CD8-positive, alpha-beta memory T cell (primary cell): ENCODE data around the gene PSEN2. TPM values are rescaled to one million over a fixed set of nuclear protein-coding genes. Genes with fewer than 3 reads are reported as not detected.

Experiments
- CTCF ChIA-PET: fragments of 350-600 bp; sonication (Branson Sonifier 250); formaldehyde crosslinking; loops from one replicate; lab custom pipeline; 2021; ENCODE audit warnings: antibody characterized with exemption; lab: Charles Lee
- POLR2A ChIA-PET: fragments of 350-600 bp; sonication (Branson Sonifier 250); formaldehyde crosslinking; loops from one replicate; lab custom pipeline; 2021; ENCODE audit warnings: antibody characterized with exemption; lab: Charles Lee
- DNase-seq, 5 donors: peaks; one replicate each; pipeline versions ENCODE4 v3.0.0 to v3.0.0-alpha.2; 2020 to 2022; ENCODE audit warnings: mixed read lengths in 1 of 5
- H3K27ac ChIP-seq: one replicate; pipeline ENCODE4 v1.7.0; 2013; ENCODE audit warnings: low read depth, mild to moderate bottlenecking, low read length, moderate library complexity
- H3K27me3 ChIP-seq: 2 replicates; pipeline ENCODE4 v1.7.0; 2013; ENCODE audit warnings: low read length, mild to moderate bottlenecking; ENCODE audit not compliant: insufficient read depth, poor library complexity, severe bottlenecking
- H3K36me3 ChIP-seq: 2 replicates; pipeline ENCODE4 v1.7.0; 2013; ENCODE audit warnings: mild to moderate bottlenecking, low read length, moderate library complexity; ENCODE audit not compliant: insufficient read depth
- H3K4me1 ChIP-seq: 2 replicates; pipeline ENCODE4 v1.7.0; 2013; ENCODE audit warnings: mild to moderate bottlenecking, low read length, moderate library complexity; ENCODE audit not compliant: insufficient read depth
- H3K4me3 ChIP-seq: 2 replicates; pipeline ENCODE4 v1.7.0; 2013; ENCODE audit warnings: mild to moderate bottlenecking, low read length
- H3K9me3 ChIP-seq: 2 replicates; pipeline ENCODE4 v1.7.0; 2013; ENCODE audit warnings: mild to moderate bottlenecking, low read length
- H3K27ac Mint-ChIP-seq, 8 donors: one replicate each; pipeline ENCODE4 v1.8.0; 2020 to 2021; ENCODE audit warnings: mixed read lengths in 8 of 8, mild to moderate bottlenecking in 6 of 8, inconsistent platforms in 3 of 8, moderate library complexity in 3 of 8
- H3K27me3 Mint-ChIP-seq, 2 donors: one replicate each; pipeline ENCODE4 v1.8.0; 2020 to 2021; ENCODE audit warnings: mixed read lengths in 2 of 2, mild to moderate bottlenecking in 1 of 2, moderate library complexity in 1 of 2
- H3K36me3 Mint-ChIP-seq, 3 donors: one replicate each; pipeline ENCODE4 v1.8.0; 2020 to 2021; ENCODE audit warnings: mixed read lengths in 3 of 3, inconsistent platforms in 1 of 3, mild to moderate bottlenecking in 1 of 3
- H3K4me1 Mint-ChIP-seq, 3 donors: one replicate each; pipeline ENCODE4 v1.8.0; 2020 to 2021; ENCODE audit warnings: mixed read lengths in 3 of 3, inconsistent platforms in 1 of 3, mild to moderate bottlenecking in 1 of 3
- H3K4me3 Mint-ChIP-seq, 7 donors: one replicate each; pipeline ENCODE4 v1.8.0; 2020 to 2021; ENCODE audit warnings: mixed read lengths in 7 of 7, mild to moderate bottlenecking in 6 of 7, moderate library complexity in 4 of 7, inconsistent platforms in 2 of 7
- H3K9me3 Mint-ChIP-seq, 5 donors: one replicate each; pipeline ENCODE4 v1.8.0; 2020 to 2022; ENCODE audit warnings: mixed read lengths in 5 of 5, mild to moderate bottlenecking in 3 of 5, moderate library complexity in 2 of 5, inconsistent platforms in 1 of 5
- polyA plus RNA-seq: library from polyadenylated mRNA; unstranded; fragments of 300-500 nt; fragmentation: Illumina TruSeq; gene quantifications from one replicate; pipeline ENCODE4 v1.2.3, GENCODE V29; 2021
- total RNA-seq, 2 experiments: library from RNA; stranded (reverse); gene quantifications; one replicate each; pipeline ENCODE4 v1.2.3, GENCODE V29; 2021

PSEN2 gene
- total and polyA plus RNA-seq, 3 experiments from 2014 or later: 9.8 to 10.5 (median 10.2) TPM

- Histone ChIP-seq H3K4me3 (no peak overlapping the region), H3K27me3 (no peaks in the 10 kb centered on the region), H3K9me3 (no peaks in the 10 kb centered on the region), H3K36me3 (no peaks in the 10 kb centered on the region), H3K4me1 (peaks cover 12% of the 10 kb centered on the region), H3K27ac (no peak overlapping the region)
- CTCF ChIA-PET: no interaction called here
- Mint-ChIP-seq H3K4me3 (no peak overlapping the region), H3K27ac (no peak overlapping the region), H3K27me3 (no peaks in the 10 kb centered on the region), H3K36me3 (peaks cover 0 to 38% (median 0%) of the 10 kb centered on the region in 3 donors), H3K4me1 (peaks cover 8 to 10% (median 9%) of the 10 kb centered on the region in 3 donors), H3K9me3 (no peaks in the 10 kb centered on the region)
- POLR2A ChIA-PET: interaction anchor here (1.3 kb wide), 1 partner anchor 211 kb away, joined by 3 read pairs; no protein-coding TSS in a partner anchor
- no peak for DNase-seq
Observed at GRCh38 chr1:226889616-226890330, 19.4 kb downstream of the PSEN2 start.

GRCh38 chr1:226890331-226891108 is 20.1 kb downstream of the PSEN2 start:
- no peak overlapping the region for H3K4me3 Mint-ChIP-seq
- DNase-seq: no peak
- no peaks in the 10 kb centered on the region for H3K9me3 ChIP-seq
- H3K27me3 Mint-ChIP-seq: no peaks in the 10 kb centered on the region
- H3K9me3 Mint-ChIP-seq: no peaks in the 10 kb centered on the region
- H3K27ac Mint-ChIP-seq: peak overlapping the region in 2 of 8 donors; percentile 67 to 76
- no peak overlapping the region for H3K4me3 ChIP-seq
- POLR2A ChIA-PET: interaction anchor here (1.3 kb wide), 1 partner anchor 212 kb away, joined by 3 read pairs; no protein-coding TSS in a partner anchor
- H3K4me1 Mint-ChIP-seq: peaks cover 4 to 7% (median 5%) of the 10 kb centered on the region in 3 donors
- no peaks in the 10 kb centered on the region for H3K27me3 ChIP-seq
- H3K36me3 ChIP-seq: no peaks in the 10 kb centered on the region
- peaks cover 5% of the 10 kb centered on the region for H3K4me1 ChIP-seq
- no peak overlapping the region for H3K27ac ChIP-seq
- CTCF ChIA-PET: no interaction called here
- peaks cover 0 to 44% (median 0%) of the 10 kb centered on the region in 3 donors for H3K36me3 Mint-ChIP-seq

- H3K4me1 ChIP-seq: peaks cover 2% of the 10 kb centered on the region
- no peaks in the 10 kb centered on the region for H3K36me3 ChIP-seq
- no peaks in the 10 kb centered on the region for H3K9me3 ChIP-seq
- Mint-ChIP-seq H3K9me3 (no peaks in the 10 kb centered on the region), H3K27me3 (no peaks in the 10 kb centered on the region), H3K4me1 (no peaks in the 10 kb centered on the region), H3K36me3 (peaks cover 0 to 46% (median 0%) of the 10 kb centered on the region in 3 donors), H3K27ac (no peak overlapping the region), H3K4me3 (no peak overlapping the region)
- ChIA-PET CTCF (no interaction called here), POLR2A (no interaction called here)
- no peak overlapping the region for H3K27ac ChIP-seq
- H3K4me3 ChIP-seq: no peak overlapping the region
- DNase-seq: no peak
- no peaks in the 10 kb centered on the region for H3K27me3 ChIP-seq
Observed at GRCh38 chr1:226891346-226891745, 20.9 kb downstream of the PSEN2 start.

GRCh38 chr1:226891846-226892523 is 21.6 kb downstream of the PSEN2 start:
- no peak overlapping the region for H3K27ac Mint-ChIP-seq
- CTCF ChIA-PET: no interaction called here
- no peaks in the 10 kb centered on the region for H3K27me3 Mint-ChIP-seq

GRCh38 chr1:226892524-226892875 is 22.1 kb downstream of the PSEN2 start:
- no peaks in the 10 kb centered on the region for H3K27me3 ChIP-seq
- no peaks in the 10 kb centered on the region for H3K4me1 ChIP-seq
- H3K9me3 Mint-ChIP-seq: no peaks in the 10 kb centered on the region
- no peak overlapping the region for H3K27ac ChIP-seq
- no peak for DNase-seq
- H3K27me3 Mint-ChIP-seq: no peaks in the 10 kb centered on the region
- no peaks in the 10 kb centered on the region for H3K9me3 ChIP-seq
- POLR2A ChIA-PET: no interaction called here
- CTCF ChIA-PET: no interaction called here
- peaks cover 0 to 46% (median 3%) of the 10 kb centered on the region in 3 donors for H3K36me3 Mint-ChIP-seq
- H3K27ac Mint-ChIP-seq: peak overlapping the region in 1 of 8 donors; percentile 26
- no peak overlapping the region for H3K4me3 ChIP-seq
- no peaks in the 10 kb centered on the region for H3K4me1 Mint-ChIP-seq
- no peak overlapping the region for H3K4me3 Mint-ChIP-seq
- no peaks in the 10 kb centered on the region for H3K36me3 ChIP-seq

More at GRCh38 chr1:226891846-226892523, 21.6 kb downstream of the PSEN2 start:
- Mint-ChIP-seq H3K4me3 (no peak overlapping the region), H3K36me3 (peaks cover 0 to 47% (median 2%) of the 10 kb centered on the region in 3 donors), H3K4me1 (no peaks in the 10 kb centered on the region), H3K9me3 (no peaks in the 10 kb centered on the region)
- Histone ChIP-seq H3K27me3 (no peaks in the 10 kb centered on the region), H3K27ac (no peak overlapping the region), H3K4me3 (no peak overlapping the region), H3K4me1 (no peaks in the 10 kb centered on the region), H3K36me3 (no peaks in the 10 kb centered on the region), H3K9me3 (no peaks in the 10 kb centered on the region)
- DNase-seq: no peak
- POLR2A ChIA-PET: no interaction called here

GRCh38 chr1:226893936-226894335 is 23.5 kb downstream of the PSEN2 start:
- Histone ChIP-seq H3K36me3 (no peaks in the 10 kb centered on the region), H3K4me3 (no peak overlapping the region), H3K27me3 (no peaks in the 10 kb centered on the region), H3K4me1 (no peaks in the 10 kb centered on the region), H3K9me3 (no peaks in the 10 kb centered on the region), H3K27ac (no peak overlapping the region)
- no peak overlapping the region for H3K27ac Mint-ChIP-seq
- H3K4me3 Mint-ChIP-seq: no peak overlapping the region
- no peak for DNase-seq
- H3K27me3 Mint-ChIP-seq: no peaks in the 10 kb centered on the region
- H3K9me3 Mint-ChIP-seq: no peaks in the 10 kb centered on the region
- H3K4me1 Mint-ChIP-seq: no peaks in the 10 kb centered on the region
- CTCF ChIA-PET: no interaction called here
- H3K36me3 Mint-ChIP-seq: peaks cover 0 to 46% (median 3%) of the 10 kb centered on the region in 3 donors
- POLR2A ChIA-PET: no interaction called here

- DNase-seq: no peak
- H3K4me1 ChIP-seq: no peaks in the 10 kb centered on the region
- H3K9me3 Mint-ChIP-seq: no peaks in the 10 kb centered on the region
- H3K27ac ChIP-seq: no peak overlapping the region
- H3K27me3 ChIP-seq: no peaks in the 10 kb centered on the region
- H3K4me3 Mint-ChIP-seq: no peak overlapping the region
- H3K27me3 Mint-ChIP-seq: no peaks in the 10 kb centered on the region
- H3K27ac Mint-ChIP-seq: peak overlapping the region in 1 of 8 donors; percentile 3
- H3K4me1 Mint-ChIP-seq: no peaks in the 10 kb centered on the region
- ChIA-PET POLR2A (no interaction called here), CTCF (no interaction called here)
- no peak overlapping the region for H3K4me3 ChIP-seq
- H3K36me3 ChIP-seq: no peaks in the 10 kb centered on the region
- no peaks in the 10 kb centered on the region for H3K9me3 ChIP-seq
- peaks cover 0 to 52% (median 7%) of the 10 kb centered on the region in 3 donors for H3K36me3 Mint-ChIP-seq
Observed at GRCh38 chr1:226894826-226895225, 24.4 kb downstream of the PSEN2 start.

- Histone ChIP-seq H3K27ac (no peak overlapping the region), H3K27me3 (no peaks in the 10 kb centered on the region), H3K4me3 (no peak overlapping the region), H3K36me3 (no peaks in the 10 kb centered on the region), H3K4me1 (no peaks in the 10 kb centered on the region), H3K9me3 (no peaks in the 10 kb centered on the region)
- Mint-ChIP-seq H3K36me3 (peaks cover 0 to 54% (median 9%) of the 10 kb centered on the region in 3 donors), H3K4me3 (no peak overlapping the region), H3K27me3 (no peaks in the 10 kb centered on the region), H3K27ac (no peak overlapping the region), H3K4me1 (no peaks in the 10 kb centered on the region), H3K9me3 (no peaks in the 10 kb centered on the region)
- ChIA-PET CTCF (no interaction called here), POLR2A (no interaction called here)
- no peak for DNase-seq
Observed at GRCh38 chr1:226895644-226896043, 25.2 kb downstream of the PSEN2 start.
